Cortex of kidney (tissue), 1 donor: ENCODE data around the gene CEACAM19.
"Not testable (repeated sequence)": the region's sequence is repeated elsewhere in the genome, so short reads cannot be mapped to it uniquely, and the experiment has no call there.

Experiments
- DNase-seq: peaks from one replicate; lab custom pipeline; 2025; lab: John Stamatoyannopoulos, UW

The CEACAM19 gene

GRCh38 chr19:44671400-44671799 lies at the start of gene CEACAM19:
Gene CEACAM19, plus strand, starts transcription at chr19:44671482. Its CDS starts 450 bp downstream, at chr19:44671932.
- no peak for DNase-seq

- no peak for DNase-seq
These were observed 48.2 kb upstream of the CEACAM19 start for GRCh38 chr19:44623080-44623479.

GRCh38 chr19:44623626-44624025 lies 47.7 kb upstream of the CEACAM19 start:
- no peak for DNase-seq

GRCh38 chr19:44624840-44625354 lies 46.4 kb upstream of the CEACAM19 start:
- DNase-seq, result no peak

GRCh38 chr19:44625637-44626036 lies 45.6 kb upstream of the CEACAM19 start:
- DNase-seq, result not testable (repeated sequence)

GRCh38 chr19:44626048-44626624 lies 45.1 kb upstream of the CEACAM19 start:
- no peak for DNase-seq

- DNase-seq, result no peak
These were observed 43.7 kb upstream of the CEACAM19 start for GRCh38 chr19:44627631-44628030.

- no peak for DNase-seq
These were observed 42.5 kb upstream of the CEACAM19 start for GRCh38 chr19:44628793-44629192.

- not testable (repeated sequence) for DNase-seq
These were observed 39.7 kb upstream of the CEACAM19 start for GRCh38 chr19:44631611-44632010.

- DNase-seq, result not testable (repeated sequence)
These were observed 37.2 kb upstream of the CEACAM19 start for GRCh38 chr19:44634058-44634457.

GRCh38 chr19:44634785-44635184 lies 36.5 kb upstream of the CEACAM19 start:
- DNase-seq, result no peak

- no peak for DNase-seq
These were observed 35.5 kb upstream of the CEACAM19 start for GRCh38 chr19:44635581-44636438.

- DNase-seq, result no peak
These were observed 34.6 kb upstream of the CEACAM19 start for GRCh38 chr19:44636439-44637389.

- DNase-seq, result no peak
These were observed 33.9 kb upstream of the CEACAM19 start for GRCh38 chr19:44637390-44637764.

- DNase-seq, result no peak
These were observed 30.8 kb upstream of the CEACAM19 start for GRCh38 chr19:44640518-44640917.

- DNase-seq, result no peak
These were observed 29.6 kb upstream of the CEACAM19 start for GRCh38 chr19:44641501-44642265.

- no peak for DNase-seq
These were observed 28.9 kb upstream of the CEACAM19 start for GRCh38 chr19:44642377-44642776.

- DNase-seq, result no peak
These were observed 27.5 kb upstream of the CEACAM19 start, which contains the start of gene PVR for GRCh38 chr19:44643605-44644401. Gene PVR, plus strand, starts transcription at chr19:44643910. Its CDS starts 187 bp downstream, at chr19:44644097.

- DNase-seq, result no peak
These were observed 26.8 kb upstream of the CEACAM19 start for GRCh38 chr19:44644402-44645016.
